Measurements from ENCODE around the gene NDRG4. TPM values are rescaled to one million over a fixed set of nuclear protein-coding genes. Genes with fewer than 3 reads are reported as not detected.

Gene NDRG4
- total RNA-seq, 1 donor from 2014 or later = 0.66 TPM

DNA sequence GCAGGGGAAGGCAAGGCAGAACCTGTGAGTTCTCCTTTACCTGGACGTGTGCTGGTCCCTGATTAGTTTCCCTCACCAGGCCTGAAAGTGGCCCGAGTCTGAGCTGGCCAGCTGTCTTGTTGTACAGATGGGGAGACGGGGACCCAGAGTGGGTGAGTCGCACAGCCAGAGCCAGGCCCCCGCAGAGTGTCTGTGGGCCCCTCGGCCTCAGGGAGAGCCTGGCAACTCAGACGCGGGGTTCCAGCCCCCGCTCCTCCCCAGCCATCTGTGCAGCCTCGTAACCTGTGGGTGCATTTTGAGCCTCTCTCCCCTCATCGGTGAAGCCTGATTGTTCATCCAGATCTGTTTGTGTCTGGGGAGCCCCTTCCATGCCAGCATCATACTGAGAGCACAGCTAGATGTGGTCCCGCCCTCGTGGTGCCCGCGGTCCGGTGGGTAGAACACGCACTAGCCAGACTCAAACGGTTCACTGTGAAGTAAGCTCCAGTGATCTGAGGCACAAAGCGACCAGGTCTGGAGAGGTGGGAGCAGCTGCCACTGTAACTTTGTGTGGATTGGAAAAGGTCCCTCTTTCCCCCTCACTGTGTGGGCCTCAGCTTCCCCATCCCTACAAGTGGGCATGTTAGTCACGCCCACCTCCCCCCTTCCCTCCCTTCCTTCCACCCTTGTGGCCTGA lies 6.0 kb upstream of the NDRG4 start:
- intact Hi-C loops (cut with micrococcal nuclease) = no loop called here

DNA sequence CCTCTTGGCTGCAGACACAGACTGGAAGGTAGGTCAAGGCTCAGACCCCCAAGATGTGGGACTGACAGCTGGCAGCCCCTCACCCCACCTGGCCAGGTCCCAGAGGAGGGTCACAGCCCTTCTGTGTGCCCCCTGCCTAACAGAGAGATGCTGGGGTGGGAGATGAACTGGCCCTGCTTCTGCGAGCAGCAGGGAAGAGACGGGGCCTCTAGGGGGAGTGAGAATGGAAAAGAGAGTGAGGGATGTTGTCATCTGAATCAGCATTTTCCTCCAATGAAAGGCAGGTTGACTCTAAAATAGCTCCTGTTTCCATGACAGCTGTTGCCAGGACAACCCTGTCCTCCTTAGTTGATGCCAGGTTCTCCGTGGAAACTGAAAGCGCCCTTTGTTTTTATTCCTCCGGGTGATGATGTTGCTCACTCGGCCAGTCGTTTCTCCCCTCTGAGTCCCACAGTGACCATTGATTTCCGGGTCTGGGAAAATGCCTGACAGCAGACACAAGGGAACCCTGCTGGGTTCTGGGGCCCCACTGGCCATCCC lies 4.9 kb upstream of the NDRG4 start:
- intact Hi-C loops (cut with micrococcal nuclease) = loop anchor here (5.0 kb wide), 1 partner anchor 103 kb away; the partner anchor contains the start of gene GINS3

DNA sequence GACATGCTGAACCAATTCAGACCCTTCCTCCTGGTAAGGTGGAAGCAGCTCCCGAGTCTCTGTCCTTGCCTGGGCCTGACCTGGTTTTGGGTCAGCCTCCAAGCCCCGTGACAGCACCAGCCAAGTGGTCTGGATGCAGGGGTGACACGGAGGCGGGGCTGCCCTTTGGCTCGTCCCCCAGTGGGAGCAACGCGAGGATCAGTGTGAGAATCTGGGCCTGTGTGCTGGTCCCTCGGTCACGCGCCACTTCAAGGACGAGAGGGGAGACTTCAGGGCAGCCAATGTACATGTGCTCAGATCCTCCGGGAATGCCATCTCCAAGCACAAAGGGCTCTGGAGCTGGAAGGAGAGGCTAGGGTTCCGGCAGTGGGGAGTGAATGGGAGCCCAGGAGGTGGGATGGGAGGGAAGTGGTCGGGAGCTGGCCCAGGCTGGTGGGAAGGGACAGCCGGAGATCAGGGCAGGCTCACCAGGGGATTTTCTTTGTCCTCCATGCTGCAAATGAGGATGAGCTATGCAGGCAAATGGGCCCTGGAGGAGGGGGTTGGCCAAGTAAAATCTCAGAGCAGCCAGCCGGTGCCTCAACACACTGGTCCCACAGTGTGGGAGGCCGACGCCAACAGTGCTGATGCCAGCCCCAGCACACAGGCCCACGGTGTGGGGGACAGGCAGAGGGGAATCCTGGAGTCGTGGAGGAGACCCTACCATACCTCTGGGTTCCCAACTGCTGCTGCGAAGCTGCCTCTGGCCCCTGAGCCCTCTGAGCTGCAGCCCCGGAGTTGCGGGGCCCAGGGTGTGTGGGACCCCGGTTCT lies 4.2 kb upstream of the NDRG4 start:
- intact Hi-C loops (cut with micrococcal nuclease) = loop anchor here (5.0 kb wide), 1 partner anchor 103 kb away; the partner anchor contains the start of gene GINS3

DNA sequence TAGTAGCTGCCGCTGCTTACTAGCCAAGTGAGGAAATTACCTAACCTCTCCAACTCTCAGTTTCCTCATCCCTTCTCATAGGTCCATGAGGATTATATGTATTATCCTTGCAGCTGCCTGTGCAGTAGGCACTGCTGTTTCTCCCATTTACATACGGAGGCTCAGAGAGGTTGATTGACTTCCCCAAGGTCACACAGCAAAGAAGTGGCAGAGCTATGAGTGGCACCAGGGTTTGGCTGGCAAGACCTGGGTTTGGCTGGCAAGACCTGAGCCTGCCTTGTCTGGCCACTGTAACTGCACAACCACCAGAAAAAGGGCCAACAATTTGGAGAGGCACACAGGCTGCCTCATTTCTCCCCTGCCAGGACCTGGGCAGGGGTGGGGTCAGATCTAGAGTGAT lies 2.5 kb upstream of the NDRG4 start:
- intact Hi-C loops (cut with micrococcal nuclease) = loop anchor here (5.0 kb wide), 1 partner anchor 105 kb away; the partner anchor contains the start of gene GINS3

DNA sequence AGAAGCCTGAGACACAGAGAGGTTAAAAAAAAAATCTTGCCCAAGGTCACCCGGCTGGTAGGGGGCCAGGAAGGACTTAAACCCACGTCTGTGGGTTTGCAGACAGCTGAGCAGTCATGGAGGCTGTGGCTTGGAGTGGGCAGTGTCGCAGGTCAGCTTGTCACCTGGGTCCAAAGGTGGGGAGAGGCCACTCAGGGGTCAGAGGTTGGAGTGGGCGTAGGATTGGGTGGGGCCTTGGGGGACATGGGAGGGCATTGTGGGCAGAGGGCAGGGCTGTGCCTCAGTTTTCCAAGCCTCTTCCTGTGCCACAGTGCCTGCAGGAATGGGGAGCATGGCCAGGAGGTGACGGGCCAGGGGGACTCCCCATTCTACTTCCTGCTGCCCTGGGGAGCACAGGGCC lies 2.0 kb upstream of the NDRG4 start:
- intact Hi-C loops (cut with micrococcal nuclease) = loop anchor here (5.0 kb wide), 1 partner anchor 106 kb away; the partner anchor contains the start of gene GINS3

DNA sequence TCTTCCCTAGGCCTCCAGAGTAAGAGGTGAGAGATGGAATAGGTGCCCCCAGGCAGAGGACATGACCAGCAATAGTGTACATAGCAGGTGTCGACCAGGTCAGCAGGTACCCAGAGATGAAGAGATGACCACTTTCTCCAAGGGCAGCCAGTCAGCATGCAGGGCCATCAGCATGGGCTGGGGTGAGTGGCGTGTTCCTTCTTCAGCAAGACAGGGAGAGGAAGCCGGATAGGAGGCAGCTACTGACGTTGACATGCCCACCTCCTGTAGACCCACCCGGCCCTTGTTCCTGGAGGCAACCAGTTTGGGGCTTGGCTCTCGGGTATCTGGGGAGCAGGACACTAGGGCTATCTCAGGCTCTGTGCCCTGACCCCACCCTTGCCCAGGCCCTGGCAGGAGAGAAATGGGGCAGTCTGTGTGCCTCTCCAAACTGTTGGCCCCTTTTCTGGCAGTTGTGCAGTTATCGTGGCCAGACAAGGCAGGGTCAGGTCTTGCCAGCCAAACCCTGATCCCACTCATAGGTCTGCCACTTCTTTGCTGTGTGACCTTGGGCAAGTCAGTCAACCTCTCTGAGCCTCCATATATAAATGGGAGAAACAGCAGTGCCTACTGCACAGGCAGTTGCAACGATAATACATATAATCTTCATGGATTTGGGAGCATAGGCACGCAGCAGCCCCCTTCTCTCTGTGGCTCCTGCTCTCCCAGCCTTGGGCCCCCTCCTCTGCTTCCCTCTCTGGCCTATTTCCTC lies 1.4 kb upstream of the NDRG4 start:
- intact Hi-C loops (cut with micrococcal nuclease) = loop anchor here (5.0 kb wide), 1 partner anchor 106 kb away; the partner anchor contains the start of gene GINS3

DNA sequence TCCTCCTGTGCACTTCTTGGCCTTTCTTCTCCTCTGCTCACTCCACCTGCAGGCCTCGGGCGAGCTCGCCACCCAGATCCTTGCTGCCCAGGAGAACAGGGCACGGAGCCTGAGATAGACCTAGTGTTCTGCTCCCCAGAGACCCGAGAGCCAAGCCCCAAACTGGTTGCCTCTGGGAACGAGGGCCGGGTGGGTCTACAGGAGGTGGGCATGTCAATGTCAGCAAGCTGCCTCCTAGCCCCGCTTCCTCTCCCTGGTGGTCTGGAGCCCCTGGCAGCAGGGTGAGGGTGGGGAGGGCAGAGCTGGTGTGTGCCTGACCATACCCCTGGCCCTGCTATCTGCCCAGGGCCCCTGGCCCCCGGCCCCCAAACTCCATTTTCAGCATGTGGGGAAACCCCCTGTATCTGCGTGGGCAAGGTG lies 841 bp upstream of the NDRG4 start:
- intact Hi-C loops (cut with micrococcal nuclease) = loop anchor here (5.0 kb wide), 1 partner anchor 107 kb away; the partner anchor contains the start of gene GINS3

DNA sequence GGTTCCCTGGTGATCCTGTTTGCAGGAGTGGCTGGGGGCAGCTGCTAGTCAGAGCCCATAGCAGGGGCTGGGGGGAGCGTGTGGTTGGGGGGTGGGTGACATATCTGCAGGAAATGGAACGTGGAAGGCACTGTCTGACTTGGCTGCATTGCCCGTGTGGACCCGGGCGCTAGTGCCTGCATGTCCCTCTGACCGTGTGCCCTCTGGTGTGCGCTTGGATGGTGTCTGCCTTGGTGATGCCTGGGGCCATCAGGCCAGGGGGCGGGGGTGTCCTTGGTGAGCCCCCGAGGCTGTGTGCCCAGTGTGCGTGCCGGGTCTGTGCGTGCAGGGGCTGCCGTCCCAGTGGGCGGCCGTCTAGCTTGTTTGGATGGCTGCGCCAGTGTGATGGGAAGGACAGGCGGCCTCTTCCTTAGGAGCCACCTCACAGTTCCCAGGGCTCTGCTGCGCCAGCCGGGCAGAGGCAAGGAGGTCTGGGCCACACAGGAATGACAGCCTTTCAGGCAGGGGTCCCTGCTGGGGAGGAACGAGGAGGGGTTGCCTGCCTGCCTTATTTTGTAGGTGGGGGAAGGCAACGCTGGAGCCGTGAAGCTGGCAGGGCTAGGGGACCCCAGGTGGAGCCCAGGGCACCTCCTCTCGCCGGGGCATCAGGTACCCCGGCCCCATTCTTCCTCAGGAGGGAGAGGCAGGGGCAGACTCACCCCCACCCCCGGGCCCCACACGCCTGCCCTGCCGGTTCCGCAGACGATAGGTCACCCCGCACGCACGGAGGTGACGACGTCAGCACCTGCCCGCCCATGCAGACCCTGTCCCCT lies 693 bp downstream of the NDRG4 start:
- intact Hi-C loops (cut with micrococcal nuclease) = no loop called here

DNA sequence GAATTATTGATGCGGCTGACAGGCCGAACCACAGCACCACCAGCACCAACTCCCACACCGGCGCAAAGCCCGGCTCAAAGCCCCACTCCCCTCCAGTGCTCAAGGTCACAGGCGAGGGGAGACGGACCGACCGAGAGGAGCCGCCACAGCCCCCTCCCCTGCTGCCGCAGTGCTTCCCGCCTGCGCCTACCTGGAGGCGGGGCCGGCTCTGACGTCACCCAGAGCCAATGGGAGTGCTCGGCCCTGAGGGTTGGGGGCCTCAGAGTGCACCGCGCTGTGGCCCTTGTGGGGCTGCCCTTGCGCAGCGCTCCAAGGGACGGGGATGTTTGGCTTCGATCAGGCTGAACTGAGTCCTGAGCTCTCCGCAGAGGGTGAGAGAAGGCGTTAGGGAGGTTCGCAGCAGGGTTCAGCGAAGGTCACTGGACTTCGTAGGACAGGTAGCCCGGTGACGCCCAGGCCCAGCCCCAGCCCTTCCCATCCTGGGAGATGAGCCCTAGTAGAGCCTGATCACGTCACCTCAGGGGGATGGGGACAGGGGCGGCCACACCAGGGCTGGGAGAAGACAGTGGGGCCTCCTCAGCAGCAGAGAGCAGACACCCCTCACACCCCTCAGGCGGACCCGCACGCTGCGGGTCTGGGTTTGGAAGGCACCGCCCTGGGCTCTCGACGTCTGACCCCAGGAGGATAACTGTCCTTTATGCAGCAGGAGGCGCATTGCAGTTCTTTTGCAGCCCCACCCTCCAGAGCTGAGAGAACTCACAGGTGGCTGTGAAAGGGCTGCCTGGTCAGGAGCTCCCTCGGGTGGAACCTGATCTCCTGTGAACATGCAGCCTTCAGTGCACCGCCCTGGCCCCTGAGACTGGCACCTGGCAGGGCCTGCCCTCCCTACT lies 1.5 kb downstream of the NDRG4 start:
- intact Hi-C loops (cut with micrococcal nuclease) = no loop called here

DNA sequence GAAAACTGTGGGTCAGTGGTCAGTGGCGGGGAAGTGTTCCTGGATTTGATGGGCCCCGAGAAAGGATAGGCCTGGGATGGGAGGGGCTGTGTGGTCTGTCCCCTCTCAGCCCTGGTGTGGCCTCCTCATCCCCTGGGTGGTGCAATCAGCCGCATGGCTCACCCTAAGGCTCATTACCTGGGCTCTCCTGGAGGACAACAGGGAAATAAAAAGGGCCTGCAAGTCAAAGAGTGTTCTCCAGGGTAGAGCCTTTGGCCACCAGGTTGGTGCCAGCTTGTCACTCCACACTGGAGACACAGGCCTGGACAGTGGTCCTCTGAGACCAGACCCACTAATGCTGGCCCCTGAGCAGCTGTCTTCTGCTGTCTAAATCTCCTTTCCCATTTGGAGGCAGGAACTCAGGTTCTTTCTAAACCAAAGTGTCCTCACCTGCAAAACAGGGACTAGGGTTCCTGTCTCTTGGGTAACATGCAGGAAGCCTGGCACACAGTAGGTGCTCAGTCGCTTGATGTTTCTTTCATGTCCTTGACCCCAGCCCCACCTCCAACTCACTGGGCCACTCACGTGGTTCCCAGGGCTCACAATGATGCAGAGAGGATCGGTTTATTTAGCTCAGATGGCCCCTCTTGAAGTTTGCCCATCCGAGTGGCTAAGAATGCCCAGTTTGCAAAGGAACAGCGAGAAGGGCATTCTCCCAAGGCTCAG lies 2.4 kb downstream of the NDRG4 start:
- intact Hi-C loops (cut with micrococcal nuclease) = no loop called here

DNA sequence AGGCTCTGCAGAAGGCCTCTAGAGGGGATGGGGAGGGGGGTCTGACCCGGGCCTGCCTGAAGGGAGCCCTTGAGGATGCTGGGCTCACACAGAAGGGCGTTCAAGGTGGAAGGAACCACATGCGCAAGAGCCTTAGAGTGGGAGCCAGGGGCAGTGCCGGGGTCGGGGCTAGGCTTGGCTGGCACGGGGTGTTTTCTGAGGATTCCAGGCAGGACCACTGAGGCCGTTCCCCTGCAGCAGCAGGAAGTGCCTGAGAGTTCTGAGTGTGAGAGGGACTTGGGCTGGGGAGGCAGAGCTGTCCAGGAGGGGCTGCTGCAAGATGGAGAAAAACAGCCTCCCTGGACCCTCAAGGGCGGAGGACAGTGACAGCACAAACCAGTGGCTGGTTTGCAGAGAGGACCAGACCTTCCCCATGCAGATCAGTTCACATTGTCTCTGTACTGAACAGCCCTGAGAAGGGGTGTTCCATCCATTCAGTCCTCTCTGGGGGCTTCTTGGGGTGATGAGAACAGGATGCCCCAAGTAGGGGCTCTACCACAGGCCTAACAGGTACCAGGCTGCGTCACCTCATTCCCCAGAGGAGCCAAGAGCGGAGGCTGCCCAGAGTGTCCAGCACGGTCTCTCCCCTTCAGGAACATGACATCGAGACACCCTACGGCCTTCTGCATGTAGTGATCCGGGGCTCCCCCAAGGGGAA lies 3.4 kb downstream of the NDRG4 start:
- intact Hi-C loops (cut with micrococcal nuclease) = no loop called here

DNA sequence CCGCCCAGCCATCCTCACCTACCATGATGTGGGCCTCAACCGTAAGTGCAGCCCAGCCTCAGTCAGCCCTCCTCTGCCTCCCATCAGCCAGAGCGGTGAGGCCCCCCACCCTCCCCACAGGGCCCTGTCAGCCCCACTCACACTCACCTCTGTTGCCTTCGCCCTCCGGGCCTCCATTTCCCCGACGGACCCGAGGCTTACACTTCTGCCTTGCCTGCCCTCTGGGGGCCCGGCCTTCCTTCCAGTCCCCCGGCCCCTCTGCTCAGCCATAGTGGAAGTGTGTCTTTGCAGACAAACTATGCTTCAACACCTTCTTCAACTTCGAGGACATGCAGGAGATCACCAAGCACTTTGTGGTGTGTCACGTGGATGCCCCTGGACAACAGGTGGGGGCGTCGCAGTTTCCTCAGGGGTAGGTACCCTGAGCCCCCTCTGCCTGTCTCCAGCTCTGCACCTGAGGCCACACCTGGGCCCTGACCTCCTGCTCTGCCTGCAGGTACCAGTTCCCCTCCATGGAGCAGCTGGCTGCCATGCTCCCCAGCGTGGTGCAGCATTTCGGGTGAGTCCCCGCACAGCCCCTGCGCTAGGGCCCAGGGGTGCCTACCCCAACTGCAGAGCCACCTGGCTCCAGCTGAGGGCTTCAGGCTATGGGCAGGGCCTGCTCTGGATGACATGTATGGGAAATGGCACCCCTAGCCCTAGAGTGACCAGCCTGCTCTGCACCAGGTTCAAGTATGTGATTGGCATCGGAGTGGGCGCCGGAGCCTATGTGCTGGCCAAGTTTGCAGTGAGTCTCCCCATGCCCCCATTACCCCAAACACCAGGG lies 4.1 kb downstream of the NDRG4 start:
- intact Hi-C loops (cut with micrococcal nuclease) = no loop called here

DNA sequence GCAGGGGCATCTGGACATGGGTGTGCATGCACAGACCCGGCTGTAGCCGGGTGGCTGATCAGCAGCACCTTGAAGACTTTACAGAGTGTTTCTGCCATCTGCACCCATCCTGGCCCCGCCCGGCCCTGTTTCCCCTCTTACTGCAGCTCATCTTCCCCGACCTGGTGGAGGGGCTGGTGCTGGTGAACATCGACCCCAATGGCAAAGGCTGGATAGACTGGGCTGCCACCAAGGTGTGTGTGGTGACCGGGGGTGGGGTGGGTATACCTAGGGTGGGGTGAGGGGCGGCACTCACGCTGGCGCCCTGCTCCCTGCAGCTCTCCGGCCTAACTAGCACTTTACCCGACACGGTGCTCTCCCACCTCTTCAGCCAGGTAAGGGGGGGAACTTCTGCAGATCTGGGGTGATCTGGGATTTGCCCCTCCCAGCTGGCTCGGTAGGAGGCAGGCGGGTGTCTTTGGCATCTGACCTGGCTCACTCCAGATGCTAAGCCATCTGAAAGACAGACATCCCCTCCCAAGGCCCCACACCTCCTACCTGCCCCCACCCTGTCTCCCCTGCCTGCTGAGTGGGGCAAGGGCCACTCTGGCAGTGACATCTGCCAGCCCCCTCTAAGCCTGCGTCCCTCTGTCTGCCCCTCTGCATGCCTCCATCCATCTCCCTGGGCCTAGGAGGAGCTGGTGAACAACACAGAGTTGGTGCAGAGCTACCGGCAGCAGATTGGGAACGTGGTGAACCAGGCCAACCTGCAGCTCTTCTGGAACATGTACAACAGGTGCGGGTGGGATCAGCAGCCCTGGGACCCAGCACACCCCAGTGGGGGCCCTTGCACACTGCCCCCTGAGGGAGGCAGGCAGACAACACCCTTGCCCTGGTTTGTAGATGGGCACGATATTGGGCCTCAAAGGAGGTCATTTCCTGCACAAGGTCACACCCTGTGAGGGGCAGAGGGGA lies 6.6 kb downstream of the NDRG4 start:
- intact Hi-C loops (cut with micrococcal nuclease) = no loop called here

DNA sequence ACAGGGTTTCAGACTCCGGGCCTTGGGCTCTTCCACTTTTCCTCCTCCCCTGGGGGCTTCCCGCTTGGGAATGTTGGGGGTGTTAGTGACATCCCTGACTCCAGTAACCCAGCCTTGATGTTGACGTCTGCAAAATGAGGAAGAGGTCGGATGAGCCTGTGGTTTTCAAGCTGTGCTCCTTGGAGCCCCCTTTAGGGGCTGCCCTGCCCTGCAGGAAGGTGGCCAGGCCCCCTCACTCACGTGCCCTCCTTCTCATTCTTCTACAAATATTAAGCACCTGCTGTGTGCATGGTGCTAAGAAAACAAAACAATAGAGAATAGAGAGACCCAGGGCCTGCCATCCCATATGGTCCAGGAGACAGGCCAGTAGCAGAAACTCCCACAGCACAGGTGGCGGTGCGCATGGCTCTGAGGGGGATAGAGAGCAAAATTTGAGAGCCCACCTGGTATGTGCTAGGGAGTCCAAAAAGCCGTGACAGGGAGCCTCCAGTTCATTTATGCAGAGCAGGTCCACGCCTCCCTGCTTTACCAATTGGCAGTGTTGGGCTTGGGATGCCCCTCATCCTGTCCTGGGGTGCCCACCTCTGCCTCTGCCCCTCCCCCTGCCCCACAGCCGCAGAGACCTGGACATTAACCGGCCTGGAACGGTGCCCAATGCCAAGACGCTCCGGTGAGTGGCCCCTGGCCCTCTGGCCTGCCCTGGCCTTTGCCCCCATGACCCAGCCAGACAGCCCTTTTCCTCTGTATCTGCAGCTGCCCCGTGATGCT lies 7.4 kb downstream of the NDRG4 start:
- intact Hi-C loops (cut with micrococcal nuclease) = no loop called here

DNA sequence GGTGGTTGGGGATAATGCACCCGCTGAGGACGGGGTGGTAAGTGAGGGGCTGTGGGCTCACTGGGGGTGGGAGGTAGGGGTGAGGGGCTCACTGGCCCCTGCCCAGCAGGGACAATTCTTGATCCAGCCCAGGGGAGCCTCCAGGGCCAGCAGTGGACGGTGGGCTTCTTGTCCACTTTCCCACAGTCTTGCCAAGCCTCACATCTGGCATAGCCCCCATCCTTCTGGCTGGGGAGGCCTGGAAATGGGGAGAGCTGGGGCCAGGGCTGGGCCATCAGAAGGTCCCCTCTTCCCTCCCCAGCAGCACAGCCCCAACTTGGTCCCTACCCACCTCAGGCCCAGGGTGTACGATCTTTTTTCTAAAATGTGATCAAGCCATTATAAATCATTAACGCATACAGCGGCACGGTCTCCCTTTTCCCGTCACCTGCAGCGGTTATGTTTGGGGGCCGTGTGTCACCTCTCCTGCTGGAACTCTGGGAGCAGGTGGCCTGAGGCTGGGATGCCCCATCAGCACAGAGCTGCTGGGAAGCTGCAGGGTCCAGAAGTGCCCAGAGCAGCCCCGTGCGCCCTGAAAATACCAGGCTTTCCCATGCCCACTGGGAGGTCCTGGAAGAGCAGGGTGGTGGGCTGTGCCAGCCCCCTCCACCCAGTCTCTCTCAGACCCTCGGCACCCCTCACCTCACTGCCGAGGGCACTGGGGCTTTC lies 8.2 kb downstream of the NDRG4 start:
- intact Hi-C loops (cut with micrococcal nuclease) = no loop called here

All from T-helper 2 cell treated with Interferon-gamma antibody and Interleukin-4, amounts not matched to agents 100 ng/mL and 5 ng/mL, for 36 hours (primary cell).